ENCODE measurements around the gene ARHGAP42.

The ARHGAP42 gene

GRCh38 chr11:100739666-100740065 lies 52.6 kb downstream of the ARHGAP42 start:
- Histone ChIP-seq H3K9ac (ENCODE audit: low read length) (no peak overlapping the region), H3K9me3 (ENCODE audit: low read length) (no peaks in the 10 kb centered on the region)

GRCh38 chr11:100740440-100740839 lies 53.4 kb downstream of the ARHGAP42 start:
- H3K4me3 ChIP-seq (ENCODE audit: low read depth, low read length, poor library complexity, severe bottlenecking) = no peak overlapping the region
- no peaks in the 10 kb centered on the region for H3K4me1 ChIP-seq (ENCODE audit: insufficient read depth, low read length, severe bottlenecking)
- H2AFZ ChIP-seq (ENCODE audit: low read length) = no peak overlapping the region
- H3K4me2 ChIP-seq (ENCODE audit: low read length) = no peak overlapping the region
- no peaks in the 10 kb centered on the region for H3F3A ChIP-seq (ENCODE audit: insufficient read depth, low read length)
- H3K27ac ChIP-seq (ENCODE audit: low read depth, low read length, poor library complexity, severe bottlenecking) = no peak overlapping the region
- H4K20me1 ChIP-seq (ENCODE audit: insufficient read depth, low read length) = no peaks in the 10 kb centered on the region
- H3K27me3 ChIP-seq (ENCODE audit: insufficient read depth, low read length) = no peaks in the 10 kb centered on the region
- TF ChIP-seq EZH2 (IDR thresholded peaks at IDR 0.05; ENCODE audit: borderline replicate concordance, low read length) = no peak
- TF ChIP-seq CTCF (IDR thresholded peaks at IDR 0.05; ENCODE audit: low read length) = no peak
- H3K9ac ChIP-seq (ENCODE audit: low read length) = no peak overlapping the region
- H3K79me2 ChIP-seq (ENCODE audit: insufficient read depth, low read length) = no peaks in the 10 kb centered on the region
- no peaks in the 10 kb centered on the region for H3K9me2 ChIP-seq (ENCODE audit: low read depth, low read length)
- no peaks in the 10 kb centered on the region for H3K9me3 ChIP-seq (ENCODE audit: low read length)
- H3K36me3 ChIP-seq (ENCODE audit: insufficient read depth, low read length) = no peaks in the 10 kb centered on the region

More at GRCh38 chr11:100739666-100740065, 52.6 kb downstream of the ARHGAP42 start:
- Histone ChIP-seq H4K20me1 (ENCODE audit: insufficient read depth, low read length) (no peaks in the 10 kb centered on the region), H3K9me2 (ENCODE audit: low read depth, low read length) (no peaks in the 10 kb centered on the region), H3K4me1 (ENCODE audit: insufficient read depth, low read length, severe bottlenecking) (no peaks in the 10 kb centered on the region), H3K4me3 (ENCODE audit: low read depth, low read length, poor library complexity, severe bottlenecking) (no peak overlapping the region), H3K4me2 (ENCODE audit: low read length) (no peak overlapping the region), H3K79me2 (ENCODE audit: insufficient read depth, low read length) (no peaks in the 10 kb centered on the region), H3K36me3 (ENCODE audit: insufficient read depth, low read length) (no peaks in the 10 kb centered on the region), H2AFZ (ENCODE audit: low read length) (no peak overlapping the region), H3K27ac (ENCODE audit: low read depth, low read length, poor library complexity, severe bottlenecking) (no peak overlapping the region), H3F3A (ENCODE audit: insufficient read depth, low read length) (no peaks in the 10 kb centered on the region), H3K27me3 (ENCODE audit: insufficient read depth, low read length) (no peaks in the 10 kb centered on the region)
- TF ChIP-seq EZH2 (IDR thresholded peaks at IDR 0.05; ENCODE audit: borderline replicate concordance, low read length) (no peak), CTCF (IDR thresholded peaks at IDR 0.05; ENCODE audit: low read length) (no peak)

GRCh38 chr11:100741866-100742625 lies 55.0 kb downstream of the ARHGAP42 start:
- Histone ChIP-seq H3K4me3 (ENCODE audit: low read depth, low read length, poor library complexity, severe bottlenecking) (no peak overlapping the region), H3K9me2 (ENCODE audit: low read depth, low read length) (no peaks in the 10 kb centered on the region), H4K20me1 (ENCODE audit: insufficient read depth, low read length) (no peaks in the 10 kb centered on the region), H3K27ac (ENCODE audit: low read depth, low read length, poor library complexity, severe bottlenecking) (no peak overlapping the region), H3K9ac (ENCODE audit: low read length) (no peak overlapping the region), H3K4me2 (ENCODE audit: low read length) (no peak overlapping the region), H3K79me2 (ENCODE audit: insufficient read depth, low read length) (no peaks in the 10 kb centered on the region), H3K27me3 (ENCODE audit: insufficient read depth, low read length) (no peaks in the 10 kb centered on the region), H3K9me3 (ENCODE audit: low read length) (no peaks in the 10 kb centered on the region), H2AFZ (ENCODE audit: low read length) (no peak overlapping the region), H3K4me1 (ENCODE audit: insufficient read depth, low read length, severe bottlenecking) (no peaks in the 10 kb centered on the region), H3F3A (ENCODE audit: insufficient read depth, low read length) (no peaks in the 10 kb centered on the region), H3K36me3 (ENCODE audit: insufficient read depth, low read length) (no peaks in the 10 kb centered on the region)
- no peak for TF ChIP-seq CTCF (IDR thresholded peaks at IDR 0.05; ENCODE audit: low read length)
- TF ChIP-seq EZH2 (IDR thresholded peaks at IDR 0.05; ENCODE audit: borderline replicate concordance, low read length) = no peak

All from OCI-LY1 (cell line).